GM19099 (cell line): Measurements from ENCODE around the gene TWF2.

Source experiments
- POLR2A ChIP-seq: IDR thresholded peaks from 3 replicates; pipeline ENCODE4 v1.6.1; 2011; ENCODE audit warnings: low read depth; ENCODE audit not compliant: insufficient read length; ENCODE audit errors: extremely low read depth

The TWF2 gene

DNA sequence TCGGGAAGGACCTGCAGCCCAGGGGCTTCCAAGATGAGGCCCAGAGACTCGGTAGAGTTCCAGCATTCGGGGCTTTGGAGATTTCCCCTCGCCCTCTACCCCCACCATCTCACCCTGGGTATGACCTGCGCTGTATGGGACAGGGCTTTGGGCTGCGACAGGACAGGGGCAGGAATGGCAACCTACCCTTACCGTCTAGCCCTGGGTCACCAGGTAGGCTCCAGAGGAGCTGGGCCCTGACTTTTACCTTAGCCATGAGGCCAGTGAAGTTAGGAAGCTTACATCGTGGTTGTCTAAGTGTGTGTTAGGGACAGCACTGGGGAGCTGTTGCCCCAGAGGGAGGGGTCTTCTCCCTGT is 7.3 kb upstream of the TWF2 start:
- TF ChIP-seq POLR2A, result no peak

- TF ChIP-seq POLR2A, result peak; percentile 2
Observed at GRCh38 chr3:52245322-52246263, 6.6 kb upstream of the TWF2 start, which contains the start of gene PPM1M. PPM1M (plus strand) TSS chr3:52245759; CDS start chr3:52245825, 66 bp downstream.

- TF ChIP-seq POLR2A, result no peak
Observed at GRCh38 chr3:52243791-52244628, 5.1 kb upstream of the TWF2 start.

DNA sequence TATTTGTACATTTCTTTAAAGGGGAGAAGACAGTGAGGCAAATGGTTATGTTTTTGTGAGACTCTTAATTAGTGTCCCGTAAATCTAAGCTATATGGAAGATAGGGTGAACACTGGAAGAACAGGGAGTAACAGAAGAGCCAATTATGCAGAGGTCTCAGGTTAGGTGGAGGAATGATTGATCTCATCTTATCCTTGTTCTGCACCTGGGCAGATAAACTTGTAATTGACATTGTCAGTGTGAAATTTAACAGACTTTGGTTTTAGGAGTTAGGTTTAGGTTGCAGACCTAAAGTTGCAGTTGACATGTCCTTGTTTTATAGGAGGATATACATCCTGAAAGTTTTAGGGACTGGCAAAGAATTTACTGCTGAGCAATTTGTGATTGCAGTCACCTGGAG is 3.1 kb upstream of the TWF2 start:
- no peak for TF ChIP-seq POLR2A

DNA sequence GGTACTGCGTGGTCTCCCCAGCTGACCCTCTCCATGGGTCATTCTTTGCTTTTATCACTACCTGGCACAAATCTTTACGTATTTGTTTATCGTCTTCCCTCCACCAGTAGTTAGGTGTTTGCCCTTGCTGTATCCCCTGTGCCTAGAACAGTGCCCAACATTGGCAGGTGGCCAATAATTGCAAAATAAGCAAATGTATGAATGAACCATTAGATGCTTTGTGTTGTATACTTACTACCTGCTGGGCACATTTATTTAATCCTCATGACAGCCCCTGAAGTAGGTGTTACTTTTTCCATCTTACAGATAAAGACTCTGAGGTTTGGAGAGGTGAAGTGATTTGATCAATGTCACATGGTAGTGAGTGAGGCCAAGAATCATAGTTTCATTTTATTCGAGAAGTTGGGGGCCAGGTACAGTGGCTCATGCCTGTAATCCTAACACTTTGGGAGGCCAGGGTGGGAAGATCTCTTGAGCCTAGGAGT is 2.0 kb upstream of the TWF2 start:
- TF ChIP-seq POLR2A, result no peak

DNA sequence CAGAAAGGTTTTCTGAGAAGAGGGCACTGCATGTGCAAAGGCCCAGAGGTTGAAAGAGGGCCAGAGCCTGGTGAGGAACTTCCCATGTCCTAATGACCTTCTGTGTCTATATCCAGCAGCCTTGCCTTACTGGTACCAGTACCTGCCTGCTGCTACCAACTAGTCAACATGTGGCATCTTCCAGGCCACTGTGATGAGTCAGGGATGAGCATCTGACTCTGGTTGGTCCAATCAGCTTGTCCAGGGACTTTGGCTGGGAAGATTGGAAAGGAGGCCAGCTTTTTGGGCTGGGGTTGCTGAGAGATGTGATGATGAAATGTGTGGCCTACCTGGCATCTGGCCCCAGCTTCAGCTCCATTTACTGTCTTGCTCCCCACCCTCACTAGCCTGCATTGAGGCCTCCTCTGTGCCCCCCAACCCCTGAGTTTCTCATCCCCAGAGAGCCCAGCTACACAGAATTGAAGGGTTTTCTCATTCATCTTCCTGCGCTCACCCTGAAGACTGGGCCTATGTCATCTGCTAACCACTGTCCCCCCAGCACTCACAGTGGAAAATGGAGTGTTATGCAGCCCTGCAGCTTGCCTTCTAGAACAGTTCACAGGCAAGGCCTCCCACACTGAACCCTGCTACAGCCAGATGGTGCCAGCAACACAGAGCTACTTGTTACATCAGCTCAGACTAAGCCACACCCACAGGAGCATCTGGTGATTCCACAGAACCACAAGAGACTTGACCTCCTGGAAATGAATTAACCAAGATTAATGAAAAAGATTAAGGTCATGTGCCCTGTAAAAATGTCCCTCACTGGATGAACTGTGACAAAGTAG is 1.3 kb upstream of the TWF2 start:
- TF ChIP-seq POLR2A, result no peak

DNA sequence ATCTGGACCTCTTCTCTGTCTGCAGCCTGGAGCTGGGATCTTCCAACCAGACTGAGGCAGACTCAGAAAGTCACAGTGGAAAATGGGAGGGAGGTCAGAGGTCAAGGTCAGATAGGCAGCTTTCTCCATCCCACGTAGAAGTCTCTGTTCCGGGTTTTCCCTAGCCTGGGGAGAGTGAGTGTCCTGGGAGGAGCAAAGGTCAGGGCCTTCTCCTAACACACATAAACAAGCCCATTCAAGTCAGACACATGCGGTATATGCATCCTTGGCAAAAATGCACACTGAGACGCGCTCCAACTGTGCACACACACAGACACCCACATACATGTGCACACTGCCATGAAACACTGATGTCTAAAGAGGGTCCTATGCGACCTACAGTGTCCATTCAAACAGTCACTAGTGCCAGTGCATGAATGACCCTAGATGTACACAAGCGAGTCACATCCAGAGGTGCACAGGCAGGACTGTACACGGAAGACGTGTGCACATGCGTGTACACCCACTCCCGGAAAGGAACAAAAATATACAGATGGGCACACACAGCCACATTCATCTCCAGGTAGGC is 681 bp downstream of the TWF2 start:
- no peak for TF ChIP-seq POLR2A

DNA sequence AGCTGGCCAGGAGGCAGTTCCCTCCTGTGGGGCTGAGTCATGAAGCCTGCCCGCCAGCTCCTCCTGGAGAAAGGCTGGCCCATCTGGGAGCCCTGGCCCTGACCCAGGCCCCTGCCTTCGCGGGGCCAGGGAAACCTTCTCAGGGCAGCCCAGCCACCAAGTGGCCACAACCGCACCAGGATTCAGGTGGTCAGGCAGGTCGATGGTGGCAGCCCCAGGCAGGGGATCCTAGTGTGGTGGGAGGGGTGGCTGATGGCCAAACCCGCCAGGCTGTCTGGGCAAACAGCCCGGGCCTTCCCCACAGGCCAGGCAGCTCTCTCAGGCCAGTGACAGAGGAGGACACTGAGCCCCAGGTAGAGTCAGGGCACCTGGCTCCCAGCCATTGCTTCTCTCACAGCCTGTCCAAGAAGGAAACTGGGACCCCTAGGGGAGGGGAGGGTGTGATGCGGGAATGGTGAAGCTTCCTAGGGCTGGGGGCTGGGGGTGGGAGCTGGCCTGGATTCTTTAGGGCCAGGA is 1.2 kb downstream of the TWF2 start:
- TF ChIP-seq POLR2A, result no peak

- TF ChIP-seq POLR2A, result no peak
Observed at GRCh38 chr3:52237006-52237656, 1.8 kb downstream of the TWF2 start.

- no peak for TF ChIP-seq POLR2A
Observed at GRCh38 chr3:52236424-52236886, 2.5 kb downstream of the TWF2 start.

DNA sequence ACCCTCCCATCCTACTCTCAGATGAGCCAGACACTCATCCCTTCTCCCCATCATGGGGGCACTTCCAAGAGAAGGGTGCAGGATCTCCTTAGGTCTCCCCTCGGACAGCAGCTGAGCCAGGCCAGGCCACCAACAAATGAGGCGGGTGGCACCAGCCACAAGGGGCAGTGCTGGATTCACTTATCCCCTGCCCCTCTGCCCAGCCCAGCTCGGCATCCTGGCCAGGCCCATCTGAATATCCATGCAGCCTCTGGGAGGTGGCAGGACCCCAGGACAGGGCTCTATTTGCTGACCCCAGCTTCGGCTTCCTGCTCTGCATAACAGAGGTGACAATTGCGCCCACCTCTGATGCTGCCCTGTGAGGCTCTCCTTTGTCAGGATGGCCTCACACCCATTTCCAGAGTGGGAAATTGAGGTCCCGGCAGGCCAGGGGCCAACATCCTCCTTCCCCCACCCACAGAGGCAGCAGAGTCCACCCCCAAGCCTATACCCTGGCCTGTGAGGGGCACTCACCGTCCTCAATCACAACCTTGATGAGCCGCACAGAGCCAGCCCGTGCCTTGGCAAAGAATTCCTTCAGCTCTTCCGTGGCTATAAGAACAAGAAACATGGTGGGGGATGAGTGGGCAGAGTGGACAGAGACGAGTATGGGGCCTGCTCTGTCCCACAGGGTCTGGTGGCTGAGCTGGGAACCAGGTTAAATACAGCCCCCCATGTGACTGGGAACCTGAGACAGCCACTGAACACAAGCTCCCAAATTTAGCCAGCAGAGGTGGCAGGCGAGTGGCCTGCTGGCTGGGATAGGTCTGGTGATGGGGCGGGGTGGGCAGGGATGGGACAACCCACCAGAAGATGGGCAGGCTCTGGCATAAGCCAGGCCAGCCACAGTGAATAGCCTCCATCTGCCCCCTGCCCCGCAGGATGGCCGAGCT is 4.2 kb downstream of the TWF2 start:
- no peak for TF ChIP-seq POLR2A

- TF ChIP-seq POLR2A, result no peak
Observed at GRCh38 chr3:52233968-52234367, 5.0 kb downstream of the TWF2 start.
